Heart right ventricle (tissue), 16 donors: Measurements from ENCODE around the gene AMPD1. TPM values are rescaled to one million over a fixed set of nuclear protein-coding genes. Genes with fewer than 3 reads are reported as not detected.

Experiments
- ATAC-seq, 8 donors: fragments of 200-7000 bp; cut with Tn5 transposase; one replicate each; pipeline ENCODE4 v1.9.1; 2020; ENCODE audit warnings: mild to moderate bottlenecking in 8 of 8, moderate library complexity in 8 of 8, moderate number of reproducible peaks in 1 of 8
- DNase-seq, 2 donors: peaks; one replicate each; pipeline ENCODE4 v3.0.0-alpha.2; 2020
- H3K27ac ChIP-seq, 10 donors: fragments of 200-600 bp; sonication (generic) in 2 of 10; one replicate each; pipeline versions ENCODE4 v1.5.0 to v1.8.0; 2020 to 2022; ENCODE audit warnings: mild to moderate bottlenecking in 3 of 10
- H3K27me3 ChIP-seq, 7 donors: fragments of 200-600 bp; one replicate each; pipeline ENCODE4 v1.8.0; 2021 to 2022; ENCODE audit warnings: mild to moderate bottlenecking in 2 of 7
- H3K36me3 ChIP-seq, 9 donors: fragments of 200-600 bp; sonication (generic) in 1 of 9; one replicate each; pipeline versions ENCODE4 v1.5.0 to v1.8.0; 2020 to 2022; ENCODE audit warnings: mild to moderate bottlenecking in 2 of 9
- H3K4me1 ChIP-seq, 9 donors: fragments of 200-600 bp; sonication (generic) in 1 of 9; one replicate each; pipeline versions ENCODE4 v1.5.0 to v1.8.0; 2020 to 2022; ENCODE audit warnings: mild to moderate bottlenecking in 4 of 9
- H3K4me3 ChIP-seq, 10 donors: fragments of 200-600 bp; sonication (generic) in 2 of 10; one replicate each; pipeline versions ENCODE4 v1.5.0 to v1.8.0; 2020 to 2022; ENCODE audit warnings: mild to moderate bottlenecking in 7 of 10, moderate library complexity in 2 of 10
- H3K9me3 ChIP-seq, 11 donors: fragments of 200-600 bp in 10 of 11; sonication (generic) in 2 of 11; one replicate each; pipeline versions ENCODE4 v1.5.0 to v1.8.0; 2013 to 2022; ENCODE audit warnings: mild to moderate bottlenecking in 2 of 11, control low read depth in 1 of 11, moderate library complexity in 1 of 11
- CTCF ChIP-seq, 9 donors: fragments of 200-600 bp; sonication (generic) in 2 of 9; IDR thresholded peaks; one replicate each; pipeline versions ENCODE4 v1.5.0 to v1.8.0; 2021 to 2022; ENCODE audit warnings: antibody characterized with exemption in 9 of 9, mild to moderate bottlenecking in 5 of 9, moderate library complexity in 1 of 9
- WGBS, 2 donors: extraction: QIAGEN DNeasy Blood & Tissue Kit; methylation state at CpG; one replicate each; pipeline ENCODE4 v1.1.7; 2013; ENCODE audit warnings: inconsistent platforms in 1 of 2; 5-methylcytosine and 5-hydroxymethylcytosine counted together
- intact Hi-C, 10 donors: fragments of 100-400 bp; cut with DNase I; formaldehyde crosslinking; loops; one replicate each; pipeline versions ENCODE4 v1.11.1 to v1.14.2; 2022
- polyA plus RNA-seq, 2 donors: library from polyadenylated mRNA; stranded (reverse); fragments of 200-250 nt; gene quantifications; one replicate each; pipeline ENCODE4 v1.2.3, GENCODE V29; 2013
- total RNA-seq, 10 donors: library from RNA; stranded (reverse); fragmentation: NEBNext Ultra II Directional in 3 of 10; extraction: Animal tissue kit (Norgen Biotek cat#: 25700) in 3 of 10; gene quantifications; one replicate each; pipeline versions ENCODE4 v1.2.1 to v1.2.4, GENCODE V29; 2021 to 2023
- donor health status: Arrhythmogenic right ventricular cardiomyopathy.
- donor health status: ischemic (EF 13 %, LVEDD 7.1; RV severe dilation, severe dysfunction).
- donor health status: healthy with polysubstance abuse.
- donor health status: DM: no; HTN: yes; CAD: no.
- donor health status: DM: no; HTN: no; CAD: no.
- donor health status: ischemic (EF 25% LVEDD 6.9; RV normal size, moderate dysfunction).
- donor health status: ischemic (EF 25% LVEDD 5.7; RV mildly dilated, moderate dysfunction).
- donor health status: healthy.
- donor health status: DM: yes; HTN: yes; CAD: no.
- donor health status: Ischemic cardiomyopathy.
- donor health status: ischemic (EF 35%, LVEDD 5.7; RV mildly dilated, moderate dysfunction).
- donor health status: nonischemic (EF 11% LVEDD 7.7; RV severe dilation, severe dysfunction).
- donor health status: DM: yes; HTN: yes; CAD: no.
- donor health status: PGD.
- donor health status: ischemic (EF 29% LVEDD 5.4; RV normal size, mild dysfunction).
- donor health status: nonischemic (EF 23%, LVEDD 6.1; RV moderate dilation, normal function).

Gene AMPD1
- total and polyA plus RNA-seq, 12 donors, result 0.59 TPM; not detected in 11

GRCh38 chr1:114692947-114693346 lies 2.4 kb downstream of the AMPD1 start:
- intact Hi-C loops, result no loop called here
- Histone ChIP-seq H3K27ac (no peak overlapping the region), H3K27me3 (peaks cover 0 to 12% (median 4%) of the 10 kb centered on the region in 7 donors), H3K4me1 (no peaks in the 10 kb centered on the region), H3K9me3 (no peaks in the 10 kb centered on the region), H3K4me3 (no peak overlapping the region), H3K36me3 (no peaks in the 10 kb centered on the region)
- no peak for TF ChIP-seq CTCF (IDR thresholded peaks at IDR 0.05)
- ATAC-seq (no peak), DNase-seq (no peak)
- WGBS, 2 donors, result 90 to 93% methylated on average over 3 of the region's 3 CpGs

DNA sequence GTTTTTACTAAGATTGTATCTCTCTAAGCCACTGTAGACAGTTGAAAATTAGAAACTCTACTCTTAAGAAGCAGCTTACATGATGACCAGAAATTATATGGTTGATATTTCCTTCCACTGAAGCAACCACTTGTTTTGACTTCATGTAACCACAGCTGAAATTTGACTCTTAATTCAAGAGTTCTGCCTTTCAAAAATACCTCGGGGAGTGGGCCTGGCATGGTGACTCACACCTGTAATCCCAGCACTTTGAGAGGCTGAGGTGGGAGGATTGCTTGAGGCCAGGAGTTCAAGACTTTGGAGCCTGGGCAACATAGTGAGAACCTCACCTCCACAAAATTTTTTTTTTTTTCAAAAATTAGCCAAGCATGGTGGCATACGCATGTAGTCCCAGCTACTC lies 4.3 kb downstream of the AMPD1 start:
- intact Hi-C loops, result no loop called here
- no peak for DNase-seq
- no peak for TF ChIP-seq CTCF (IDR thresholded peaks at IDR 0.05)
- no peak for ATAC-seq
- no peaks in the 10 kb centered on the region for H3K9me3 ChIP-seq
- no peak overlapping the region for H3K4me3 ChIP-seq
- WGBS, 2 donors, result 84 to 88% methylated on average over 2 of the region's 2 CpGs
- H3K36me3 ChIP-seq, result no peaks in the 10 kb centered on the region
- peaks cover 0 to 18% (median 11%) of the 10 kb centered on the region in 7 donors for H3K27me3 ChIP-seq
- no peaks in the 10 kb centered on the region for H3K4me1 ChIP-seq
- no peak overlapping the region for H3K27ac ChIP-seq

- Histone ChIP-seq H3K4me1 (no peaks in the 10 kb centered on the region), H3K9me3 (no peaks in the 10 kb centered on the region), H3K4me3 (no peak overlapping the region), H3K27ac (no peak overlapping the region), H3K27me3 (peaks cover 0 to 22% (median 15%) of the 10 kb centered on the region in 7 donors), H3K36me3 (no peaks in the 10 kb centered on the region)
- WGBS, 2 donors, result 64 to 66% methylated on average over 1 of the region's 1 CpG
- intact Hi-C loops, result no loop called here
- no peak for ATAC-seq
- no peak for DNase-seq
- no peak for TF ChIP-seq CTCF (IDR thresholded peaks at IDR 0.05)
These were observed 5.2 kb downstream of the AMPD1 start for GRCh38 chr1:114690148-114690547.

- no peaks in the 10 kb centered on the region for H3K4me1 ChIP-seq
- no peak for DNase-seq
- no peaks in the 10 kb centered on the region for H3K9me3 ChIP-seq
- whole genome bisulfite sequencing, 2 donors, result 78 to 82% methylated on average over 4 of the region's 4 CpGs
- ATAC-seq, result no peak
- H3K27me3 ChIP-seq, result peaks cover 0 to 22% (median 11%) of the 10 kb centered on the region in 7 donors
- H3K36me3 ChIP-seq, result no peaks in the 10 kb centered on the region
- H3K27ac ChIP-seq, result no peak overlapping the region
- H3K4me3 ChIP-seq, result no peak overlapping the region
- TF ChIP-seq CTCF (IDR thresholded peaks at IDR 0.05), result no peak
- intact Hi-C loops, result no loop called here
These were observed 6.8 kb downstream of the AMPD1 start for GRCh38 chr1:114688526-114688925.
